GM21526 (cell line): ENCODE results near the gene OBP2A.

Experiments
- ATAC-seq: cut with Tn5 transposase; IDR thresholded peaks from one replicate; pipeline ENCODE4 v1.9.1; 2021; ENCODE audit warnings: moderate library complexity; ENCODE audit not compliant: unreplicated experiment, low FRiP score

Gene OBP2A

DNA sequence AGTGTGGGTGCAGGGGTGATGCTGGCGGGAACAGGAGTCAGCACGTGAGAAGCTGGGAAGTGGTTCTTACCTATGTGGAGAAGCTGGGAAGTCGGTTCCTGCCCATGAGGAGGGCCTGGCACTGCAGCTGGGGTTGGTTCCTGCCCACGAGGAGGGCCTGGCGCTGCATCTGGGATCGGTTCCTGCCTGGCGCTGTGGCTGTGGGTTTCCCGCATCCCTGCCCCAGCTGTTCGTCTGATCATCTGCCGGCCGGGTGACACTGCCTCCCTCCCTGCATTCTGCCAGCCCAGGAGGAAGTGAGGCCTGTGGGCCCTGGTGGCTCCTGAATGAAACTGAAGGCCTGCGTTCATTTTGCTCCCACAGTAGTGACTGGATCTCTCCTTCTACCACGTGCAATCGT lies 5.1 kb downstream of the OBP2A start:
- no peak for ATAC-seq

DNA sequence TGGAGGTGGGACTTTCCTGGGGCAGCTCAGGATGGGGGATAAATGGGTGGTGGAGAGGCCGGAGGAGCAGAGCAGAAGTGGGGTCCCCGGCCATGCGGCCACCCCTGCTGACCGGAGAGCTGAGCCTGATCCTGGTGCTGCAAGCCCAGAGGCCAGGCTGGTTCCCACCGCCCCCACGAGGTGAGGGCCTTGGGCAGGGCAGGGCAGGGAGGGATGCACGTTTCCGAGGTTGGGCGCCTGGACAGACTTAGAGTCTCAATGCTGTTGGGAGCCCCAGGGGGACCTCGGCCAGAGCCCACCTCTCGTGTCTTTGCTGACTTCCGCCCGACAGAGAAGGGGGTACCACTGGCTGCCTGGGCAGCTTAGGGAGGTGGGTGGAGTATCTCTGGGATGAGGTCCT lies 5.5 kb downstream of the OBP2A start:
- no peak for ATAC-seq

DNA sequence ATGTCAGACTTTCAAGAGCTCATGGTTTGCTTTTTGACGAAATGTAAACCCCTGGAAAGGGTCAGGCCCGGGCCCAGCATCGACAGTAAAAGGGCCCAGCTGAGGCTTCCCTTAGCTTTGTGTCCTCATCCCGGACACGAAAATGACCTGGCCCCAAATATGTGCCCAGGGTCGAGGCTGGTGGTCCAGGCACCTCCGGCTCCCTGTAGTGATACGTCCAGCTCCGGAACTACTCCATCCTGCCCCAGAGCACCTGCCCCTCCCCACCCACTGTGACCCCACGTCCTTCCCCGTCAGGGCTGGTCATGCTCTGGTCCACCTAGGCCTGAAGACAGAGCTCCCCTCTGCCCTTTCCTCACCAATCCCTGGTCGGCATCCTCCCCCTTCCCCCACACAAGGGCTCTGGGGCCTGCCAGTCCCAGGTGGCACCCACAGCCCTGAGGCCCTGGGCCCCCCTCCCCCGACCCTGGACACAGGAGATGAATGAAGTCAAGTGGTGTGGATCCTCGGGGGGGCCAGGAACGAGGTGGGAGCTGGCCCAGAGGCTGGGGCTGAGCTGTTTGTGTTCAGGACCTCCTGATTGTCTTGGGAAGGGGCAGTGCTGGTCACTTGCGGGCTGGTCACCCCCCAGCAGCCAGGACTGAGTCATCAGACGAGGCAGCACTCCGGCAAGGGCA lies 6.2 kb downstream of the OBP2A start:
- ATAC-seq = no peak

DNA sequence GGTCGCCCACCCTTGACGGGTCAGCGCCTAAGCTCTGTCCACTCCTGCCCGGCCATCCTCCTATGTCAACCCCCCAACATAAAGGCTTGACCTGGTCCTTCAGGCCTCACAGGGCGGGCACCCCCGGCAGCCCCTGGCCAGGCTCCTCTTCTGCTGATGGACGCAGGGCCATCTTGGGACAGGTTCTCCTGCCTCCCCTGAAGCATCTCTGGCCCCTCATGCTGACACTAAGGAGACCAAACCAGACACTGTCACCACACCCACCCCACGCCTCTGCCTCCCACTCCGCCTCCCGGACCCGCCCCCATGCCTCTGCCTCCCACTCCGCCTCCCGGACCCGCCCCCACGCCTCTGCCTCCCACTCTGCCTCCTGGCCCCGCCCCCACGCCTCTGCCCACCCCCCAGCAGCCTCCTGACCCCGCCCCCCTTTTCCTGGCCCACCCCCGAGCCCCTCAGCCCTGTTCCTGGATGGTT lies 6.8 kb downstream of the OBP2A start:
- ATAC-seq = no peak

DNA sequence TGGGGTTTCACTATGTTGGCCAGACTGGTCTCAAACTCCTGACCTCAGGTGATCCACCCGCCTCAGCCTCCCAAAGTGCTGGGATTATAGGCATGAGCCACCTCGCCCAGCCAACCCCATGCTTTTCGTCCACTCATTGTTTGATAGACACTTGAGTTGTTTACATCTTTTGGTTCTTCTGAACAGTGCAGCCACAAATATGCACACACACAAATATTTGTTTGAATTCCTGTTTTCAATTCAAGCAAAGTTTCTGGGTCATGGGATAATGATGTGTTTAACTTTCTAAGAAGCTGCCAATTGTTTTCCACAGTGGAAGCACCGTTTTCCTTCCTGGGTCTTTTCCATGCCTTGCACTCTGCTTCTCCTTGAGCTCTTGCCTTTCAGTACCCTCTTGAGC lies 8.8 kb downstream of the OBP2A start:
- ATAC-seq = no peak

DNA sequence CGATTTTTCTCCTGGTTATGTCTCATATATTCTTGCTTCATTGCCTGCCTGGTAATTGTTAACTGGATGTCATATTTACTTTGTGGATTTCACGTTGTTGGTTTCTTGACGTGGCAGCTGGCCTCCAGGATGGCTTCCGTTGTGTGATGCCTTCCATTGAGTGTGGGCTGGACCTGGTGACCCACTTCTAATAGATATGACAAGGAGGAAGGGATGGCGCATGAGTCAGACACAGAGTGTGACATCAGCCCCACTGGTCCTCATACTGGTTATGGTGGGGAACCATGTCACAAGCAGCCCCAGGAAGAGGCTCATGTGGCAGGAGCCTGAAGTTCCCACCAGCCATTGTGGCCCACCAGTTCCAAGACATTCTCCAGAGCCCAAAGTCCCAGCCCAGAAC lies 9.3 kb downstream of the OBP2A start:
- ATAC-seq = no peak

DNA sequence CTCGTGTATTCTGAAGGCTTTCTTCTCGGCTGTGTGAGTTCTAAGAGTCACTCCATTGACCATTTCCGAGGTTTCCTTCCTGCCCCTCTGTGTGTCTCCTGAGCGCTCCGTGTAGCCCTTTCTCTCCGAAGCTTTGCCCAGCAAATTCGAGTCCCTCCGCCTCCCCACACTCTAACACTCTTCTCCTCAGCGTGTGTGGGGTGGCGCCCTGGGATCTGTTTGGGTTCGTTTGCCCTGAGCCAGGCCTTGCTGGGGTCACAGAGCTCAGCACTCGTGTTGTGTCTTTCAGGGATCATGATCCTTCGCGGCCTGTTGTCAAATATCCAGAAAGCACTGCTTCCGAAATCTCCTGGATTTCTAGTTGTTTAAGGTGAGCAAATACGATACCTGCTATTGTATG lies 10.0 kb downstream of the OBP2A start:
- ATAC-seq = no peak

DNA sequence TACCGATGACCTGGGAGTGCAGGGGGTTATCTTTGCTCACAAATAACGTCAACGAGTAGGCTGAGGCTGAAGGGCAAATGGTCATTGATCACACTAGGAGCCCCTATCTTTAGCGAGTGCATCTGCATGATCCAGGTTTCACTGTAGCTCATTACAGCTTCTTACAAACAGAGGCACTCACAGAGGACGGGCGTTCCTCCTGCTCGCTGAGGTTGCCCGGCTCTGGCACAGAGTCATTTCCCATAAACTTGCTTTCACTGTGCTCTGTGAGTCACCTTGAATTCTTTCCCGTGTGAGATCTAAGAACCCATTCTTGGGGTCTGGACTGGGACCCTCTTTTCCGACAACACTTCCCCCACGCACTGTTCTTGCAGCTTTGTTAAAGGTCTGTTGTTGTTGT lies 13.7 kb downstream of the OBP2A start:
- ATAC-seq = no peak

DNA sequence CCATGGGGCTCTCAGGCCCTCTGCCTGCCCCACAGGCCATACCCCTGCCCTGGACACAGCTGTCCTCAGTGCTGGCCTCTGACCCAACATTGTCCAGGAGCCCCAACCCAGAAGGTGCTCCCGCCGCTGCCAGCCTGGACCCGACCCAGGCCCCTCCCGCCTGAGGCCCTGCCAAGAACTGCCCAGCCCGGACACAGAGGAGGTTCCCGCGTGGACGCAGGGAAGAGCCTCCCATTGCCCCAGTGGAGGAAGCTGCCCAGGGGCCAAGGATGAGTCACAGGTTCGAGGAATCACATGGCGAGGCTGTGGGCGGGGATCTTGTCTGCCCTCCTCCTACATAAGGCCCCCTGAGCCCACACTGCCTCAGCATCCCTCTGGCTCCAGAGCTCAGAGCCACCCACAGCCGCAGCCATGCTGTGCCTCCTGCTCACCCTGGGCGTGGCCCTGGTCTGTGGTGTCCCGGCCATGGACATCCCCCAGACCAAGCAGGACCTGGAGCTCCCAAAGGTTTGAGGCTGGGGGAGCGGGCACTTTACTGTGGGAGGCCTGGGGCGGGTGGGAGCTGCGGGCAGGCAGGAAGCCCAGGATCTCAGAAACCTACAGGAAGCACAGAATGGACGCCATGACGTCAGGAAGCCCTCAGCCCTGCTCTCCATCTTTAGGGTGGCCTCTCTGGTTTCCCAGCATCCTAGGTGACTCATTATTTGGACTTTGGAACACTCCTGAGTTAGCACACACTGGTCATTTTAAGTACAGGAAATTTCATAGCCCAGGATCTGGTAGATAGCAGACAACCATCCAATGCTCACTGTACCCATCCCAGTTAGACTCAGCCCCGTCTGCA lies 15.7 kb downstream of the OBP2A start, which contains the start of gene PAEP:
PAEP (plus strand) TSS at position 366 of the 844 bp plus-strand sequence.
- no peak for ATAC-seq

DNA sequence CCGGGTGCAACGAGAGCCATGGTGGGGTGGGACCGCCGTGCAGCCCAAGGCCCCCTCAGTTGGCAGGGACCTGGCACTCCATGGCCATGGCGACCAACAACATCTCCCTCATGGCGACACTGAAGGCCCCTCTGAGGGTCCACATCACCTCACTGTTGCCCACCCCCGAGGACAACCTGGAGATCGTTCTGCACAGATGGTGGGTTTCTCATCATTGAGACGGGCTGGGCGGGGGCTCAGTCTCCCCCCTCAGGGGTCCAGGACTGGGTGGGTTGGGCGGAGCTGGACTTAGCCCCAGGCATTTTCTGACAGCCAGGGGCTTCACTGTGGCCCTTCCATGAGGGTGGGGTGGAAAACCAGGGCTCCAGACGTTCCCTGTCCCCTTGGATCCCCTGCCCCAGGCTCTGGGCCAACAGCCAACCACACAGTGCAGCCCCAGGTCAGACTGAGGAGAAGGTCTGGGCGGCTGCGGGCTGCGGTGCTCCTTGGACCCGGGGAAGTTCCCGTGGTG lies 16.4 kb downstream of the OBP2A start:
- no peak for ATAC-seq

DNA sequence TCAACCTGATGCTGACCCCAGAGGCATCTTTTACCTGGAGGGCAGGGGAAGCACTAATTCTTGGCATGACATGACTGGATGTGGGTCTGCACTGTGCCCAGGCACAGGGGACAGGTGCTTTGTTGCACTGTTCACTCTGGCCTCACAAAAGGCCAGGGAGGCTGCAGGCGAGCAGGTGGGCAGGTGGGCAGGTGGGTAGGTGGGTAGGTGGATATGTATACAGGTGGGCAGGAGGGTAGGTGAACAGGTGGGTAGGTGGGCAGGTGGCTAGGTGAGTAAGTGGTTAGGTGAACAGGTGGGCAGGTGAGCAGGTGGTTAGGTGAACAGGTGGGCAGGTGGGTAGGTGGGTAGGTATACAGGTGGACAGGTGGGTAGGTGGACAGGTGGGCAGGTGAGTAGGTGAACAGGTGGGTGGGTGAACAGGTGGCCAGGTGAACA lies 17.1 kb downstream of the OBP2A start:
- ATAC-seq = no peak

DNA sequence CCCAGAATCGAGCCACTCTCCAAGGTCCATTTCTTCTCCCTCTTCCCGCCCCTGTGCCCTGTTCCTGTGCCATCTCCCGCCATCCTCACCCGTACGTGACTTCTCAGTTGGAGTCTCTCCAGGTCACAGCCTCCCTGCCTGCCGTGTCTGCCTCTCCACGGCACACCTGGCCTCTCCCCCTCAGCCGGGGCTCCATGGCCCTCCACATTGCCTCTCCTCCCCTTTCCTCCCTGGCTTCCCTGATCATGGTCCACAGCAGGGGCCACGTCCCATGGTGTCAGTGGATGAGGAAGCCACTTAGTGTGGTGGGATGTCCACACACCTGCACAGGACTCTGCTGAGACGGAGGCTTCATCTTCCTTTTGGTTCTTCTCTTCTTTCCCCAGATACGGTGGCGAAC lies 17.9 kb downstream of the OBP2A start:
- ATAC-seq = no peak

DNA sequence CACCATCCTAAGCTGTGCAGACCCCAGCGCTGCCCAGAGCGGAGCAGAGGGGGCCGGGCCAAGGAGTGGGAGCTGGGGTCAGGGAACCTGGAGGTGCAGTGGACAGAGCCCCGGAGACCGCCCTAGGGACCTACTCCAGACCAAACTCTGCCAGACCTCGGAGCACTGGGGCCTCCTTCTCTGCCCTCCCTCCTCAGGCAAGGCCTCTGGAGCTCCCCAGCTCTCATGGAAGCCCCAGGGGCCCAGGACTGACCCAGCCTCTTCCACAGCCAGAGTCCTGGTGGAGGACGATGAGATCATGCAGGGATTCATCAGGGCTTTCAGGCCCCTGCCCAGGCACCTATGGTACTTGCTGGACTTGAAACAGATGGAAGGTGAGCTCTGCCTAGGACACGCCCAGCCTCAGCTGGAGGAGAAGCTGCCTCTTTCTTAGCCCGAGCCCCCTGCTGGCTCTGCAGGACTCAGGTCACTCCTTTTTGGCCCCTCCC lies 19.3 kb downstream of the OBP2A start:
- ATAC-seq = no peak

DNA sequence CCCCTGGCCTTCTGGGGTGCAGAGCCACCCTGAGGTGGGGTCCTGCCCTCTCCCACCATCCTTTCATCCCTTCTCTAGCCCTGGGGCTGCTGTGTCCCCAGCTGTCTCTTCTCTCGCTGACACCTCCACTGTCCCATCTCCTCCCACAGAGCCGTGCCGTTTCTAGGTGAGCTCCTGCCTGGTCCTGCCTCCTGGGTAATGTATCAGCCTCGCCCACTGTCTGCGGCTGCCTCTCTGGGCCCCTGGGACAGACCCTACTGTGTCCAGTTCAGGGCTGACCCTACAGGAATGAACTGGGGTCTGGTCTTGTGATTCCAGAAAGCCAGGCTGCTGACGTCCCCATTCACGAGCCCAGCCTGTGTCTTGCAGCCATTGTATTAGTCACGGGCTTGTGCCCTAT lies 19.7 kb downstream of the OBP2A start:
- ATAC-seq = no peak

DNA sequence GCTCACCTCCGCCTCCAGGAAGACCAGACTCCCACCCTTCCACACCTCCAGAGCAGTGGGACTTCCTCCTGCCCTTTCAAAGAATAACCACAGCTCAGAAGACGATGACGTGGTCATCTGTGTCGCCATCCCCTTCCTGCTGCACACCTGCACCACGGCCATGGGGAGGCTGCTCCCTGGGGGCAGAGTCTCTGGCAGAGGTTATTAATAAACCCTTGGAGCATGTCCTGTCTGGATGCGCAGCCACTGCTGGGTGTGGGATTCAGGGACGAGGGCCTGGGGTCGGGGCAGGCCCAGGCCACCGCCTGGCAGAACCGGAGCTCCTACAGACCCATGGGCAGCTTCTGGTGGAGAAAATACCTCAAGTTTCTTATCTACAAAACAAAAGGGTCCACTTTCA lies 20.6 kb downstream of the OBP2A start:
- ATAC-seq = no peak

DNA sequence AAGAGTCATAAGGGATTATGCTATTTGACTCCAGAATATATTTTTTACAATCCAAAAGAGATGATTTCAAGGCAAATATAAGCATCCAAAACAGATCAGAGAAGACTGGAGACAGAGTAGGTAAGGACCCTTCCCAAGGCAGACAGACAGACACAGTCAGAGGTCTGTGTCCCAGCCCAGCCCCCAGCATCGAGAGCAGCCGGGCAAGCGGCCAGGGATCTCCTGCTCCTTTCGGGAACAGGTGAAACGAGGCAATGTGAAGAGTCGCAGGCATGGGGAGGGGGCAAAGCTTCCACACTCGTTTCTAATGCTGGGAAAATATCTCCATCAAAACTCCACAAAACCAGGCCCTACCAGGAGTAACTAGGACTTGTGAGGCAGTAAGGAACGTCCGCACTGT lies 21.4 kb downstream of the OBP2A start:
- no peak for ATAC-seq

DNA sequence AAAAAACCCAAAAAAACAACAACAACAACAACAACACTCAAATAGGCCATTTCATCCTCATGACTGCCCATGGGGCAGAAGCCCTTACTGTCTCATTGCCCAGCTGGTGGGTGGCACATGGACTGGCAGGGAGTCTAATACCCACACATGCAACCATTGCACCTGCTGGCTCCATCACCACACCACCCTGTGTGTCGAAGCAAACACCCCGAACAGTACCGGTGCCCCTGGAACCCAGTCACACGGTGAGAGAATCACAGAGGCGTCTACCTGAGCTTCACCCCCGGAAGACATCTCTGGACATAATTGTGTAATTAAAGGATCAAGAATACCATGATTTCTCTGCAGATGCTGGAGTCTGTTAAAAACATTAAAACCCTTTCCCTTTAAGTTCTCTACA lies 22.1 kb downstream of the OBP2A start:
- no peak for ATAC-seq

DNA sequence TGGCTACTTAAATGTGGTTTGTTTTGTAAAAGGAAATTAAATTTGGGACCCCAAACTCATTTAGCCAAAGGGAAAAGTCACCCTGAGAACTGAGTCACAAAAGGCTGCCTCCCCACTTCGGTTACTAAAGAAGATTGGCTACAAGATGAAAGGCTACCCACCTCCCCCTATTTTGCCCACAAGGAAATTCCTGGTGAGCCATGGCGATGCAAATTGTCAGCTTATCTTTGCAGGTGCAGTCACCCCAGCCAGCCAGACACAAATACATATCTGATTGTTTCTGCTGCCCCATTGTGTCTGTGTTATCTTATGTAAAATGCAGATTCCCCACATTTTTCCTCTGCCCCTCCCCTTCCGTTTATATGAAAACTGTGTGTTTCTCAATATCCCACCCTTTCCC lies 24.5 kb downstream of the OBP2A start:
- no peak for ATAC-seq

DNA sequence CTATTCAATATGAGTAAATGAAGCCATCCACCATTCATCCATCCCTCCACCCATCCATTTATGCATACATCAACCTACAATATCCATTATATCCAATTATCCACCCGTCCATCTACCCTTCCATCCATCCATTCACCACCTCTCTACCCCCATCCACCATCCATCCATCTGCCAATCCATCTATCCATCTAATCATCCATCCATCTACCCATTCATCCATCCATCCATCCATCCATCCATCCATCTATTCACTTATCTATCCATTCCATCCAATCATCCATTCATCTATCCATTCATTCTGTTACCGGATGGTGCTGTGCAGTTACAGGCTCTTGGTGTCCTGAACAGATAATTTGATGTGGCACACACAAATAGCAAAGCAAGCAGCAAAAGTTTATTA lies 26.3 kb downstream of the OBP2A start:
- no peak for ATAC-seq

DNA sequence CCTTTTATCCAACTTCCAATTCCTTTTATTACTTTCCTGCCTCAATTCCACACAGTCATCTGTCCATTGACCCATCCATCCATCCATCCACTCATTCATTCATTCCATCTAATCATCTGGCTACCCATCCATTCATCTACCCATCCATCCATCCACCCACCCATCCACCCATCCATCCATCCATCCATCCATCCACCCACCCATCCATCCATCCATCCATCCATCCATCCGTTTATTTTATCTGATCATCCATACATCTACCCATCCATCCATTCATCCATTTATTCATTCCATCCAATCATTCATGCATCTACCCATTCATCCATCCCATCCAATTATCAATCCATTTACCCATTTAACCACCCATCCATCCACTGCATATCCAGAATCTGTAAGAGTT lies 27.2 kb downstream of the OBP2A start:
- ATAC-seq = no peak

DNA sequence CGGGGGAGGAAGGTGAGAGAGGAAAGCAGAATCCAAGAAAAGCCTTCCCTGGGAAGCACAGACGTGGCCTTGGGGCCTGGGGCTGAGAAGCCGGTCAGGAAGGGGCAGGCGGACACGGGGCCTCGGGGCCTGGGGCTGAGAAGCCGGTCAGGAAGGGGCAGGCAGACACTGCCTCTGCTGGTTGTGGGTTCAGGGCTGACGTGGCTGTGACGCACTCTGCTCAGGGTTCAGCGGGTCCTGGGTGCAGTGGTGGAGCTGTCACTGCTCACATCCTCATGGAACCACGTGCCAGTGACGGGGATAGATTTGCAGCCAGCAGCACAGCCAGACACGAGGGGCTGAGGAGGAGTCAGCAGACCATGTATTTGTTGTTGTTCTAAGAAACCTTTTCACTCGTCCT lies 28.4 kb downstream of the OBP2A start:
- ATAC-seq = no peak

DNA sequence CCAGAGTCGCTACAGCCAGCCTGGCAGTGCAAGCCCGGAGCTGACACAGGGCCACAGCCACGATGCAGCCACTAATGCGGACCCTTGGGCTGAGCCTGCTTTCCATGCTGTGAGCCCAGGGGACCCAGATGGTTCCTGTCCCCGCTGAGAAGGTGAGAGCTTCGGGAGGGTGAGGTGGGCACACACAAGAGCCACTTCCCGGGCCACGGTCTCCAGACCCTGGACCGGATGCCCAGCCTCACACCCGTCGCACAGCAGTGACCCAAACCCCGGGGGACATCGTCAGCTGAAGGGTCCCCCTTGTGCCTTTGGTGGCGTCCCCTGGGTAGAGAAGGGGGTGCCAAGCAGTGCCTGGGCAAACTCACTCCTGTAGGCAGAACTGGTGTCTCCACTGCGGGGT lies 29.0 kb downstream of the OBP2A start:
- ATAC-seq = no peak
